HepG2 (cell line): ENCODE results near the gene CDH23. TPM values are rescaled to one million over a fixed set of nuclear protein-coding genes. Genes with fewer than 3 reads are reported as not detected.

ENCODE experiments used
- AKNA ChIP-seq: sonication (generic); formaldehyde crosslinking; IDR thresholded peaks from 2 replicates; pipeline ENCODE4 v1.4.0; 2020; ENCODE audit warnings: missing genetic modification reagents, borderline replicate concordance
- BRF2 ChIP-seq: sonication (generic); formaldehyde crosslinking; IDR thresholded peaks from 2 replicates; pipeline ENCODE4 v1.8.1; 2022; ENCODE audit warnings: mild to moderate bottlenecking, missing genetic modification reagents
- CAMTA2 ChIP-seq: sonication (generic); formaldehyde crosslinking; IDR thresholded peaks from 2 replicates; pipeline ENCODE4 v1.4.0; 2020; ENCODE audit warnings: mild to moderate bottlenecking, missing genetic modification reagents, borderline replicate concordance
- CHCHD3 ChIP-seq: sonication (generic); formaldehyde crosslinking; IDR thresholded peaks from 2 replicates; pipeline ENCODE4 v1.8.0; 2022; ENCODE audit warnings: mild to moderate bottlenecking, missing genetic modification reagents, moderate library complexity
- HINFP ChIP-seq: sonication (generic); formaldehyde crosslinking; IDR thresholded peaks from 2 replicates; pipeline ENCODE4 v1.4.0; 2020; ENCODE audit warnings: low read depth, mild to moderate bottlenecking, missing genetic modification reagents
- KDM1A ChIP-seq: IDR thresholded peaks from 2 replicates; pipeline ENCODE4 v1.6.1; 2016; ENCODE audit warnings: missing compliant biosample characterization
- PTBP1 ChIP-seq: fragments of 200-400 bp; formaldehyde crosslinking; IDR thresholded peaks from 2 replicates; pipeline ENCODE4 v1.6.1; 2018; ENCODE audit warnings: low read length, low read depth; ENCODE audit not compliant: poor library complexity, severe bottlenecking
- ZBTB34 ChIP-seq: sonication (generic); formaldehyde crosslinking; IDR thresholded peaks from 2 replicates; pipeline ENCODE4 v1.8.0; 2022; ENCODE audit warnings: mild to moderate bottlenecking, missing genetic modification reagents
- ZMAT5 ChIP-seq: sonication (generic); formaldehyde crosslinking; IDR thresholded peaks from 2 replicates; pipeline ENCODE4 v1.5.0; 2020; ENCODE audit warnings: mild to moderate bottlenecking, low read depth, missing genetic modification reagents, borderline replicate concordance
- ZNF225 ChIP-seq: sonication (generic); formaldehyde crosslinking; IDR thresholded peaks from 2 replicates; pipeline ENCODE4 v1.4.0; 2020; ENCODE audit warnings: mild to moderate bottlenecking, missing genetic modification reagents
- ZNF441 ChIP-seq: sonication (generic); formaldehyde crosslinking; IDR thresholded peaks from 2 replicates; pipeline ENCODE4 v1.7.0; 2021; ENCODE audit warnings: missing genetic modification reagents, borderline replicate concordance
- ZNF510 ChIP-seq: sonication (generic); formaldehyde crosslinking; IDR thresholded peaks from 2 replicates; pipeline ENCODE4 v1.4.0; 2020; ENCODE audit warnings: low read depth, mild to moderate bottlenecking, missing genetic modification reagents
- ZNF512 ChIP-seq: sonication (generic); formaldehyde crosslinking; IDR thresholded peaks from 2 replicates; pipeline ENCODE4 v1.4.0; 2020; ENCODE audit warnings: mild to moderate bottlenecking, missing genetic modification reagents
- ZNF564 ChIP-seq: sonication (generic); formaldehyde crosslinking; IDR thresholded peaks from 2 replicates; pipeline ENCODE4 v1.8.1; 2023; ENCODE audit warnings: mild to moderate bottlenecking, missing genetic modification reagents
- ZNF576 ChIP-seq: sonication (generic); formaldehyde crosslinking; IDR thresholded peaks from 2 replicates; pipeline ENCODE4 v1.4.0; 2020; ENCODE audit warnings: mild to moderate bottlenecking, missing genetic modification reagents
- ZNF879 ChIP-seq: sonication (generic); formaldehyde crosslinking; IDR thresholded peaks from 2 replicates; pipeline ENCODE4 v1.8.1; 2023; ENCODE audit warnings: missing genetic modification reagents
- polyA plus RNA-seq, 8 experiments: library from polyadenylated mRNA; depleted of rRNA in 3 of 8; stranded (reverse) in 7 of 8; unstranded in 1 of 8; fragments of >200 nt; fragmentation: Illumina TruSeq in 4 of 8; extraction: Trizol in 4 of 8; gene quantifications; 2 replicates each; pipeline versions ENCODE4 v1.2.1 to v1.2.3, GENCODE V29; 2011 to 2016; ENCODE audit warnings: low read depth in 4 of 8, missing spikeins in 1 of 8, mixed read lengths in 1 of 8; ENCODE audit not compliant: insufficient read depth in 1 of 8
- total RNA-seq, 5 experiments: library from RNA; depleted of rRNA; stranded (reverse); fragments of >200 nt; fragmentation: Illumina TruSeq; extraction: Trizol; gene quantifications; 2 replicates each; pipeline ENCODE4 v1.2.3, GENCODE V29; 2016; ENCODE audit warnings: low read depth in 1 of 5

The CDH23 gene
- total and polyA plus RNA-seq, 2 of the 13 experiments (the other 11 are each of a cell fraction or from before 2014, with no cell fraction given): 0.13 TPM; not detected in 1

- no peak for TF ChIP-seq AKNA
- no peak for TF ChIP-seq ZMAT5
- TF ChIP-seq CHCHD3 (CRISPR knock-in tag): no peak
- peak; percentile 65 for TF ChIP-seq ZNF441 (CRISPR knock-in tag)
- peak; percentile 57 for TF ChIP-seq PTBP1
- TF ChIP-seq HINFP (CRISPR knock-in tag): no peak
- TF ChIP-seq ZNF879 (CRISPR knock-in tag): no peak
- no peak for TF ChIP-seq ZBTB34 (CRISPR knock-in tag)
- TF ChIP-seq KDM1A: no peak
- TF ChIP-seq CAMTA2 (CRISPR knock-in tag): no peak
- peak; percentile 64; the same call in 1 of the 2 replicates for TF ChIP-seq ZNF225 (CRISPR knock-in tag)
- peak; percentile 37; the same call in 1 of the 2 replicates for TF ChIP-seq ZNF510 (CRISPR knock-in tag)
- TF ChIP-seq BRF2 (CRISPR knock-in tag): no peak
- TF ChIP-seq ZNF576 (CRISPR knock-in tag): no peak
- 0 out of 2 replicates have a peak, but pooled peaks have one; percentile 30 for TF ChIP-seq ZNF564 (CRISPR knock-in tag)
- TF ChIP-seq ZNF512 (CRISPR knock-in tag): no peak
Observed at GRCh38 chr10:71850743-71851464, 454.2 kb downstream of the CDH23 start, which contains the start of gene PSAP (continued).
